ENCODE data around the gene CPXM1. TPM values are rescaled to one million over a fixed set of nuclear protein-coding genes. Genes with fewer than 3 reads are reported as not detected.

CPXM1 gene
- total and polyA plus RNA-seq, 9 of the 15 experiments (the other 6 are each of a cell fraction or from before 2014, with no cell fraction given), result 0.04 to 1.1 (median 0.37) TPM; not detected in 2

- peak; percentile 46 to 59 (median 57) for TF ChIP-seq CTCF (IDR thresholded peaks at IDR 0.05 in 2 of 3, conservative IDR thresholded peaks at IDR 0.05 in 1 of 3; ENCODE audit: insufficient read depth in 2 of 3, low read depth in 1 of 3, low read length in 3 of 3)
- peak in 1 of 2 experiments; percentile 70; a peak in 2 of 4 replicates for TF ChIP-seq RAD21 (CRISPR knock-in tag; conservative IDR thresholded peaks at IDR 0.05 in 1 of 2, IDR thresholded peaks at IDR 0.05 in 1 of 2)
- peak; percentile 61; the same call in 1 of the 2 replicates for TF ChIP-seq REST (IDR thresholded peaks at IDR 0.05; ENCODE audit: borderline replicate concordance)
- no peak for TF ChIP-seq REST (CRISPR knock-in tag; IDR thresholded peaks at IDR 0.05; ENCODE audit: low read depth)
- TF ChIP-seq SMC3 (conservative IDR thresholded peaks at IDR 0.05; ENCODE audit: insufficient read depth, low read depth, low read length), result peak; percentile 40; the same call in 1 of the 2 replicates
- TF ChIP-seq GATAD2A (IDR thresholded peaks at IDR 0.05), result no peak
These were observed 16.3 kb upstream of the CPXM1 start (continued) for GRCh38 chr20:2816583-2817340.

Measured in K562 (cell line).